T-helper 17 cell (primary cell): ENCODE data around the gene PBRM1. TPM values are rescaled to one million over a fixed set of nuclear protein-coding genes. Genes with fewer than 3 reads are reported as not detected.

Source experiments
- ATAC-seq: fragments of 150-1000 bp; cut with Tn5 transposase; 2 replicates; pipeline ENCODE4 v1.10.0; 2021; ENCODE audit warnings: mild to moderate bottlenecking, moderate library complexity
- DNase-seq, 3 donors: peaks; one replicate each; pipeline versions ENCODE4 v3.0.0 to v3.0.0-alpha.2; 2020 to 2021
- H3K9me3 ChIP-seq: one replicate; pipeline ENCODE4 v1.7.0; 2013; ENCODE audit warnings: low read length, mild to moderate bottlenecking; ENCODE audit not compliant: control insufficient read depth, poor library complexity, severe bottlenecking
- H3K27ac Mint-ChIP-seq: one replicate; pipeline ENCODE4 v1.8.0; 2022; ENCODE audit warnings: mild to moderate bottlenecking, moderate library complexity, mixed read lengths
- H3K27me3 Mint-ChIP-seq: one replicate; pipeline ENCODE4 v1.8.0; 2022; ENCODE audit warnings: mixed read lengths
- H3K36me3 Mint-ChIP-seq: one replicate; pipeline ENCODE4 v1.8.0; 2022; ENCODE audit warnings: low read depth, mixed read lengths
- H3K4me1 Mint-ChIP-seq: one replicate; pipeline ENCODE4 v1.8.0; 2022; ENCODE audit warnings: mild to moderate bottlenecking, mixed read lengths
- H3K4me3 Mint-ChIP-seq: one replicate; pipeline ENCODE4 v1.8.0; 2022; ENCODE audit warnings: mild to moderate bottlenecking, moderate library complexity, mixed read lengths
- total RNA-seq, 4 donors: library from RNA in 2 of 4; stranded (reverse) in 2 of 4; gene quantifications; one replicate each; pipeline ENCODE4 v1.2.3 and lab custom pipeline; 2022 to 2026

Gene PBRM1
- total RNA-seq, 2 donors from 2014 or later = 62.8 to 70.8 TPM

- H3K4me3 Mint-ChIP-seq = no peak overlapping the region
- no peaks in the 10 kb centered on the region for H3K9me3 ChIP-seq
- no peaks in the 10 kb centered on the region for H3K27me3 Mint-ChIP-seq
- no peak for ATAC-seq
- H3K4me1 Mint-ChIP-seq = peaks cover 2% of the 10 kb centered on the region
- H3K36me3 Mint-ChIP-seq = peaks cover 5% of the 10 kb centered on the region
- no peak overlapping the region for H3K27ac Mint-ChIP-seq
- no peak for DNase-seq
Observed at GRCh38 chr3:52570076-52570475, 115.6 kb downstream of the PBRM1 start.

GRCh38 chr3:52568069-52568468, 117.6 kb downstream of the PBRM1 start:
- Mint-ChIP-seq H3K36me3 (peaks cover 3% of the 10 kb centered on the region), H3K4me3 (no peak overlapping the region)

GRCh38 chr3:52563984-52564383, 121.7 kb downstream of the PBRM1 start:
- Mint-ChIP-seq H3K27me3 (no peaks in the 10 kb centered on the region), H3K4me1 (peaks cover 10% of the 10 kb centered on the region), H3K27ac (no peak overlapping the region), H3K4me3 (no peak overlapping the region), H3K36me3 (peaks cover 3% of the 10 kb centered on the region)
- no peak for DNase-seq
- ATAC-seq = no peak
- H3K9me3 ChIP-seq = no peaks in the 10 kb centered on the region

More at GRCh38 chr3:52568069-52568468, 117.6 kb downstream of the PBRM1 start:
- Mint-ChIP-seq H3K4me1 (peaks cover 2% of the 10 kb centered on the region), H3K27me3 (no peaks in the 10 kb centered on the region), H3K27ac (peak overlapping the region; percentile 84)
- no peak for ATAC-seq
- no peaks in the 10 kb centered on the region for H3K9me3 ChIP-seq
- DNase-seq = no peak

- ATAC-seq = no peak
- Mint-ChIP-seq H3K27me3 (no peaks in the 10 kb centered on the region), H3K27ac (no peak overlapping the region), H3K36me3 (no peaks in the 10 kb centered on the region), H3K4me3 (no peak overlapping the region), H3K4me1 (peaks cover 7% of the 10 kb centered on the region)
- DNase-seq = no peak
- no peaks in the 10 kb centered on the region for H3K9me3 ChIP-seq
Observed at GRCh38 chr3:52561028-52561747, 124.5 kb downstream of the PBRM1 start.

GRCh38 chr3:52558436-52558835, 127.3 kb downstream of the PBRM1 start:
- Mint-ChIP-seq H3K27me3 (no peaks in the 10 kb centered on the region), H3K4me3 (no peak overlapping the region), H3K36me3 (peaks cover 2% of the 10 kb centered on the region), H3K4me1 (peaks cover 7% of the 10 kb centered on the region), H3K27ac (peak overlapping the region; percentile 24)
- no peaks in the 10 kb centered on the region for H3K9me3 ChIP-seq
- DNase-seq (no peak), ATAC-seq (no peak)

GRCh38 chr3:52557011-52557960, 128.4 kb downstream of the PBRM1 start:
- peaks cover 7% of the 10 kb centered on the region for H3K4me1 Mint-ChIP-seq
- peak overlapping the region; percentile 21 for H3K27ac Mint-ChIP-seq
- H3K36me3 Mint-ChIP-seq = peaks cover 2% of the 10 kb centered on the region
- no peaks in the 10 kb centered on the region for H3K27me3 Mint-ChIP-seq
- H3K9me3 ChIP-seq = no peaks in the 10 kb centered on the region
- ATAC-seq = no peak
- no peak for DNase-seq
- no peak overlapping the region for H3K4me3 Mint-ChIP-seq

- ATAC-seq (no peak), DNase-seq (no peak)
- H3K27ac Mint-ChIP-seq = no peak overlapping the region
- H3K9me3 ChIP-seq = no peaks in the 10 kb centered on the region
- peaks cover 6% of the 10 kb centered on the region for H3K4me1 Mint-ChIP-seq
- no peaks in the 10 kb centered on the region for H3K27me3 Mint-ChIP-seq
- H3K36me3 Mint-ChIP-seq = peaks cover 2% of the 10 kb centered on the region
- H3K4me3 Mint-ChIP-seq = no peak overlapping the region
Observed at GRCh38 chr3:52555056-52555455, 130.7 kb downstream of the PBRM1 start.

GRCh38 chr3:52554026-52554755, 131.5 kb downstream of the PBRM1 start:
- DNase-seq = no peak
- ATAC-seq = no peak
- Mint-ChIP-seq H3K36me3 (peaks cover 2% of the 10 kb centered on the region), H3K4me3 (no peak overlapping the region), H3K27me3 (no peaks in the 10 kb centered on the region), H3K4me1 (peaks cover 1% of the 10 kb centered on the region), H3K27ac (no peak overlapping the region)
- no peaks in the 10 kb centered on the region for H3K9me3 ChIP-seq

- Mint-ChIP-seq H3K36me3 (peaks cover 2% of the 10 kb centered on the region), H3K27ac (no peak overlapping the region), H3K4me3 (peak overlapping the region; percentile 45), H3K4me1 (no peaks in the 10 kb centered on the region), H3K27me3 (no peaks in the 10 kb centered on the region)
- no peak for ATAC-seq
- DNase-seq = no peak
- H3K9me3 ChIP-seq = no peaks in the 10 kb centered on the region
Observed at GRCh38 chr3:52552089-52552488, 133.6 kb downstream of the PBRM1 start.

GRCh38 chr3:52551118-52551517, 134.6 kb downstream of the PBRM1 start:
- H3K4me3 Mint-ChIP-seq = no peak overlapping the region
- no peaks in the 10 kb centered on the region for H3K4me1 Mint-ChIP-seq
- no peaks in the 10 kb centered on the region for H3K9me3 ChIP-seq
- DNase-seq (no peak), ATAC-seq (no peak)
- no peaks in the 10 kb centered on the region for H3K27me3 Mint-ChIP-seq
- peaks cover 2% of the 10 kb centered on the region for H3K36me3 Mint-ChIP-seq
- H3K27ac Mint-ChIP-seq = no peak overlapping the region

GRCh38 chr3:52547143-52547542, 138.6 kb downstream of the PBRM1 start:
- H3K27ac Mint-ChIP-seq = no peak overlapping the region
- no peak for ATAC-seq

GRCh38 chr3:52546111-52546901, 139.4 kb downstream of the PBRM1 start:
- Mint-ChIP-seq H3K27me3 (no peaks in the 10 kb centered on the region), H3K27ac (peak overlapping the region; percentile 57), H3K4me1 (peaks cover 6% of the 10 kb centered on the region), H3K4me3 (no peak overlapping the region), H3K36me3 (no peaks in the 10 kb centered on the region)
- DNase-seq (no peak), ATAC-seq (no peak)
- H3K9me3 ChIP-seq = no peaks in the 10 kb centered on the region

More at GRCh38 chr3:52547143-52547542, 138.6 kb downstream of the PBRM1 start:
- Mint-ChIP-seq H3K27me3 (no peaks in the 10 kb centered on the region), H3K36me3 (no peaks in the 10 kb centered on the region), H3K4me1 (peaks cover 4% of the 10 kb centered on the region), H3K4me3 (no peak overlapping the region)
- no peaks in the 10 kb centered on the region for H3K9me3 ChIP-seq
- no peak for DNase-seq
